ENCODE measurements around the gene CXorf51B. TPM values are rescaled to one million over a fixed set of nuclear protein-coding genes. Genes with fewer than 3 reads are reported as not detected.
"Not testable (repeated sequence)": the region's sequence is repeated elsewhere in the genome, so short reads cannot be mapped to it uniquely, and the experiment has no call there.

The CXorf51B gene
- polyA plus RNA-seq (2014; cell fraction: cytosol; rRNA removed): not detected in 2 replicates
- not detected in 2 replicates for polyA plus RNA-seq (2014; cell fraction: nucleus; rRNA removed)

- DNase-seq (ENCODE audit: low spot score): not testable (repeated sequence)
These were observed at the start of gene CXorf51B for GRCh38 chrX:146809471-146809870. TSS of gene CXorf51B (plus strand) at chrX:146809771. CDS start at chrX:146809792, 21 bp downstream.

- not testable (repeated sequence) for DNase-seq (ENCODE audit: low spot score)
These were observed 5.1 kb downstream of the CXorf51B start, which contains the start of gene CXorf51A for GRCh38 chrX:146814644-146815043. TSS of gene CXorf51A (minus strand) at chrX:146814744. CDS start at chrX:146814723, 21 bp downstream.

- no peak for DNase-seq (ENCODE audit: low spot score)
These were observed 22.4 kb downstream of the CXorf51B start for GRCh38 chrX:146831994-146832393.

- DNase-seq (ENCODE audit: low spot score): no peak
These were observed 44.7 kb downstream of the CXorf51B start for GRCh38 chrX:146854281-146854680.

All from SK-N-DZ (cell line).